NCI-H2227 (cell line): ENCODE data around the gene TRPC3.
"Not testable (repeated sequence)": the region's sequence is repeated elsewhere in the genome, so short reads cannot be mapped to it uniquely, and the experiment has no call there.

Experiments used
- DNase-seq: peaks from one replicate; lab custom pipeline; 2025; ENCODE audit not compliant: unreplicated experiment; lab: John Stamatoyannopoulos, UW

The TRPC3 gene

GRCh38 chr4:121950212-121950679 is 1.6 kb downstream of the TRPC3 start:
- peak; percentile 27 for DNase-seq

GRCh38 chr4:121946644-121947043 is 5.2 kb downstream of the TRPC3 start:
- no peak for DNase-seq

GRCh38 chr4:121943941-121944340 is 7.9 kb downstream of the TRPC3 start:
- peak; percentile 1 for DNase-seq

- no peak for DNase-seq
Measured at GRCh38 chr4:121939690-121940089, 12.2 kb downstream of the TRPC3 start.

- no peak for DNase-seq
Measured at GRCh38 chr4:121938282-121939092, 13.4 kb downstream of the TRPC3 start.

- no peak for DNase-seq
Measured at GRCh38 chr4:121936101-121936500, 15.8 kb downstream of the TRPC3 start.

- no peak for DNase-seq
Measured at GRCh38 chr4:121934635-121935034, 17.2 kb downstream of the TRPC3 start.

GRCh38 chr4:121932212-121932974 is 19.5 kb downstream of the TRPC3 start:
- DNase-seq: no peak

- DNase-seq: no peak
Measured at GRCh38 chr4:121930304-121930703, 21.6 kb downstream of the TRPC3 start.

- DNase-seq: no peak
Measured at GRCh38 chr4:121927948-121928347, 23.9 kb downstream of the TRPC3 start.

- not testable (repeated sequence) for DNase-seq
Measured at GRCh38 chr4:121926490-121926889, 25.4 kb downstream of the TRPC3 start.

- DNase-seq: no peak
Measured at GRCh38 chr4:121923306-121923705, 28.6 kb downstream of the TRPC3 start.

- DNase-seq: no peak
Measured at GRCh38 chr4:121913667-121914066, 38.2 kb downstream of the TRPC3 start.

GRCh38 chr4:121908346-121908745 is 43.5 kb downstream of the TRPC3 start:
- DNase-seq: no peak

GRCh38 chr4:121900132-121900983 is 51.5 kb downstream of the TRPC3 start:
- DNase-seq: peak; percentile 51

GRCh38 chr4:121898150-121898549 is 53.7 kb downstream of the TRPC3 start:
- no peak for DNase-seq

- no peak for DNase-seq
Measured at GRCh38 chr4:121888134-121888533, 63.7 kb downstream of the TRPC3 start.

- no peak for DNase-seq
Measured at GRCh38 chr4:121885115-121885514, 66.7 kb downstream of the TRPC3 start.

- no peak for DNase-seq
Measured at GRCh38 chr4:121881158-121881557, 70.7 kb downstream of the TRPC3 start.

- no peak for DNase-seq
Measured at GRCh38 chr4:121879135-121879534, 72.7 kb downstream of the TRPC3 start.
